AG09309 (cell line): Measurements from ENCODE around the gene PRRX2.

Source experiments
- DNase-seq: peaks from one replicate; pipeline ENCODE4 v3.0.0-alpha.2; 2010; ENCODE audit warnings: low read depth
- H3K4me3 ChIP-seq: 2 replicates; pipeline ENCODE4 v1.5.1; 2011; ENCODE audit warnings: mild to moderate bottlenecking, low read depth, low read length, moderate library complexity; ENCODE audit not compliant: control insufficient read depth
- TF ChIP-seq, protein P1 (sequence below): IDR thresholded peaks from 2 replicates; pipeline ENCODE4 v1.5.1; 2011; ENCODE audit warnings: mild to moderate bottlenecking, low read depth, low read length, inconsistent platforms; ENCODE audit not compliant: insufficient read depth, control insufficient read depth; ENCODE audit errors: missing control alignments

PRRX2 gene

DNA sequence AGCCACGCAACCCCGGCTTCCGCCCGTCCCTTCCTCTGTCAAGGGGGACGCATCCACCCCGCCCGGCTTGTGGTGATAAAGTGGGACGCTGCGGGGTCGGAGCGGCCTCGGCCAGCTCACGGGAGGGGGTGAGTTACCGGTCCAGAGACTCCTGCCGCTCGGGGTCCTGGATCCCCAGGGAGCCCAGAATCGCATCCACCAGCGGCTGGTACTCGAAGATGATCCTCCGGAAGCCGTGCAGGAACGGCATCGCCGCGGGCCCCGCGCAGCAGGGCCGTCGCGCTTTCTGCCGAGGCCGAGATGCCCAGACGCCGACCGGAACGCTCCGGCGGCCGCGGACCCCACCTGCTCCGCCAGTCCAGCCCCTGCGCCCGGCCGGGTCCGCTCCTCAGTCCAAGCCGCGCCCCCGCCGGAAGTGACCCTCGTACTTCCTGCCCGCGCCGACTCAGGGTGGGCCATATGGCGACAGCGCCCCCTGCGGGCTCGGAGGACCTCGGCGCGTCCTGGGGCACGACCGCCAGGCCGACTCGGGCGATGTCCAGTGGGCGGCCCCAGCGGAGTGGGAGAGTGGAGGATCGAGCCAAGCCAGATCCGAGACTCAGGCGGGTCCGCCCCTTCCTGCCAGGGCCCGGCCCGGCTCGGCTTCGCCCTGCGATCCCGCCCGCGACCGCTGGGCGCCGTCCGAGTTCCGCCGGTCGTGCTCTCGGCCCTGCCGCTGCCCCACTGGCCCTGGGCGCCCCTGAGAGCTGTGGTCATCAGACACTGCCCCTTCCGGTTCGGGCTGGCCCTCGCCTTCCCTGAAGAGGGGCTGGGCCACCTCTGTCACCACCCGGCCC, 23.5 kb upstream of the PRRX2 start, which contains the start of gene ASB6:
Gene ASB6, minus strand, starts transcription at position 402 of the 836 bp plus-strand sequence. Its CDS starts 152 bp downstream, at position 250.
- TF ChIP-seq, protein P1, sequence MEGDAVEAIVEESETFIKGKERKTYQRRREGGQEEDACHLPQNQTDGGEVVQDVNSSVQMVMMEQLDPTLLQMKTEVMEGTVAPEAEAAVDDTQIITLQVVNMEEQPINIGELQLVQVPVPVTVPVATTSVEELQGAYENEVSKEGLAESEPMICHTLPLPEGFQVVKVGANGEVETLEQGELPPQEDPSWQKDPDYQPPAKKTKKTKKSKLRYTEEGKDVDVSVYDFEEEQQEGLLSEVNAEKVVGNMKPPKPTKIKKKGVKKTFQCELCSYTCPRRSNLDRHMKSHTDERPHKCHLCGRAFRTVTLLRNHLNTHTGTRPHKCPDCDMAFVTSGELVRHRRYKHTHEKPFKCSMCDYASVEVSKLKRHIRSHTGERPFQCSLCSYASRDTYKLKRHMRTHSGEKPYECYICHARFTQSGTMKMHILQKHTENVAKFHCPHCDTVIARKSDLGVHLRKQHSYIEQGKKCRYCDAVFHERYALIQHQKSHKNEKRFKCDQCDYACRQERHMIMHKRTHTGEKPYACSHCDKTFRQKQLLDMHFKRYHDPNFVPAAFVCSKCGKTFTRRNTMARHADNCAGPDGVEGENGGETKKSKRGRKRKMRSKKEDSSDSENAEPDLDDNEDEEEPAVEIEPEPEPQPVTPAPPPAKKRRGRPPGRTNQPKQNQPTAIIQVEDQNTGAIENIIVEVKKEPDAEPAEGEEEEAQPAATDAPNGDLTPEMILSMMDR, result peak; percentile 66
- peak within 1 kb of the TSS; percentile 90 for H3K4me3 ChIP-seq
- DNase-seq, result peak; percentile 80

DNA sequence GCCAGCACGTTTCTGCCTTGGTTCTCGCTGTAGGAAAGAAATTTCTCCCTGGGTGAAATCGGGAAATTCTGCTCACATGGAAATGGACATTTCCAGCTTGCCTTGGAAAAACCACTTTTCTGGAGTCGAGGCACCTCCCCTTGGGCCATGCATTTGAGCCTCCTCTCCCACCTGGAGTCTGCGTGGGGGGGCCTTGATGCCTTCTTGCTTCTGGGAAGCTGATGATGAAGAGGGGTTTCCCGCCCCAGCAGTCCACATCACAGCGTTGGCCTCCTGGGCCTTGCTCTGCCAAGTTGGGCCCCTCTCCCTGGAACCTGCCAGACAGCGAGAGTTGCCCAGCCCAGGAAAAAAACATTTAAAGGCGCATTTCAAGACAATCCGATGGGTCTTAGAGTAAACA, 21.7 kb upstream of the PRRX2 start:
- H3K4me3 ChIP-seq, result no peak overlapping the region
- TF ChIP-seq, protein P1, result no peak
- no peak for DNase-seq

DNA sequence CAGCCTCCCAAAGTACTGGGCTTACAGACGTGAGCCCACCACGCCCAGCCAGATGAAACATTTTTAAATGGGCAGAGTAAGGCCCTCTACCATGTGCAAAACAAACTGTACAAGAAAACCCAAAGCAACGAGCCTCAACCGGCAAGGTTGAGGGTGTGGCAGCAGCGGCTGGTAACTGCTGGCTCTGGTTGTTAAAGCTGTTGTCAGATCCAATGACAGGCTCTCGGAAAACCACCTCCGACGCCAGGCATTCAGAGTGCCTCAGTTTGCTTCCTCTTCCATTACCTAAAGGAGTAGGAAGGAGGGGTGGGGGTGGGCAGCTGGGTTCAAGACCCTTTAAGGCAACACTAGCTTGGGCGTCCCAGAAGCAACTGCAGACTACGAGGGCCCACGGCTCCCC, 21.1 kb upstream of the PRRX2 start:
- no peak for DNase-seq
- TF ChIP-seq, protein P1, result no peak
- H3K4me3 ChIP-seq, result no peak overlapping the region

DNA sequence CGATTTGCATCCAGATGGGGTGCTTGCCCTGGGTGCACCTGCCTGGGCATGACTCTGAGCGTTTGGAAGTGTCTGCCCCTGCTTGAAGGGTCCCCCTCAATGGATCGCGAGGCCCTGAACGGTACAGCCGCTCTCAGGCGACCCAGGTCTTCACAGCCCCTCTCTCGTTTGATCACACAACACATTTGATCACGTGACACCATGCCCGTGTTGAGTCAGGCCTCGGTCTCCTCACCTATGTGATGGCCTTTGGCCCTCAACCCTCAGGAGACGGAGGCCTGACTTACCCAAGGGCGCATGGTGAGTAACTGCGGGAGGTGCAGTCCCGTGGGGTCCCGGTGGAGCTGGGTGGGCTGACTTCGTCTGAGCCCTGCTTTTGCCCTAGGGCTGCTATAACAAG, 20.5 kb upstream of the PRRX2 start:
- DNase-seq, result no peak
- TF ChIP-seq, protein P1, result no peak
- H3K4me3 ChIP-seq, result no peak overlapping the region

DNA sequence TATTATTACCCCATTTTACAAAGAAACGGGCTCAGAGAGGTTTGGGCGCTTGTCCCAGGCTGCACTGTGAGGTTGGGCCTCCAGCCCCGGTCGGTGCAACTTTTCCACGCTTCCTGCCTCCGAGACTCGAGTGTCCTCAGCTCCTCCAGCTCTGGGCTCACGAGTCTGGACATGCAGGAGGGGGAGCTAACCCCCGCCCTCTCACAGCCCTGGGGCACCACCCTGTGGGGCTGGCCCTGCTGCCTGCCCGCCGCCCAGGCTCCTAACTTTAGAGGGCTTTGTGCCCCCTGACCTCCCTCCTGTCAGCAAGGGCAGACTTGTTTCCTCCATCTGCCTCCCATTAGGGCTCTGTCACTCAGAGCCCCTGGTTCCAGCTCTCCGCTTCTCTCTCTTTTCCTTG, 19.2 kb upstream of the PRRX2 start:
- H3K4me3 ChIP-seq, result no peak overlapping the region
- TF ChIP-seq, protein P1, result no peak
- no peak for DNase-seq

DNA sequence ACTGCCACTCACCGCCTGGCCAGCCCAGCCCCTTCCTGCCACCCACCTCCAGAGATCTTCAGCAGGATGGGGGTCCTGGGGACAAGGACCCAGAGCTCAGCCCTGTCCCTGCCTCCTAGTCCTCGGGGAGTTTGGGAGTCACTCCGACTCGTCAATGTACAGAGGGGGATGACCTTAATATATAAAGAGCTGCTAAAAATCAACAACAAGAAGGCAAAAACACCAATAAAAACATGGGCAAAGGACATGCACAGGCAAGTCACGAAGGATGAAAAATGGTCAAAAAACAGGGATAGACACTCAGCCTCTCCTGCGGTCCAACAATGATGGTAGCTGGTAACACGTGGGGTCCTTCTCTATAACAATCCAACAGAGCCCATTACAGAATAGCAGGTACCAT, 18.8 kb upstream of the PRRX2 start:
- TF ChIP-seq, protein P1, result no peak
- no peak overlapping the region for H3K4me3 ChIP-seq
- no peak for DNase-seq

DNA sequence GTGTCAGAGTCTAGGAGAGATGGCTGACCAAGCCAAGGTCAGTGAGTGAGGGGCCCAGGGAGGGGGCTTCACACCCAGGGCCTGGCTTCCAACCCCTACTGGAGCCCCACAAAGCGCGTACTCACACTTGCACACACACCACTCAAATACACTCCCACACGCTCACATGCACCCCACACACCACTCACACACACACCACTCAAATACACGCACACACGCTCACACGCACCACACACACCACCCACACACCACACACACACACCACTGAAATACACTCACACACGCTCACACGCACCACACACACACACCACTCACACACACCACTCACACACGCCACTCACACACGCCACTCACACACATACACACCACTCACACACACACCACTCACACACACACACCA, 17.8 kb upstream of the PRRX2 start:
- DNase-seq, result no peak
- H3K4me3 ChIP-seq, result no peak overlapping the region
- TF ChIP-seq, protein P1, result no peak
